PC-9 (cell line): ENCODE results near the gene SPSB3. TPM values are rescaled to one million over a fixed set of nuclear protein-coding genes. Genes with fewer than 3 reads are reported as not detected.

Experiments used
- BruUV-seq: library from RNA; stranded (reverse); fragments of 400-500 nt; replicated peaks from 2 replicates; lab custom pipeline; 2021; lab: Mats Ljungman, UMichigan
- CTCF ChIA-PET: fragments of 300-600 bp; sonication (Branson Sonifier 250); formaldehyde crosslinking; loops from one replicate; lab custom pipeline; 2022; ENCODE audit warnings: antibody characterized with exemption; lab: Charles Lee
- POLR2A ChIA-PET: fragments of 300-600 bp; sonication (Branson Sonifier 250); formaldehyde crosslinking; loops from one replicate; lab custom pipeline; 2022; ENCODE audit warnings: antibody characterized with exemption; ENCODE audit not compliant: unreplicated experiment; lab: Charles Lee
- DNase-seq, 2 experiments: peaks; one replicate each; pipeline versions ENCODE4 v3.0.0 to v3.0.0-alpha.2; 2015 to 2022; ENCODE audit warnings: mixed read lengths in 1 of 2
- H2AFZ ChIP-seq: fragments of 200-600 bp; sonication (generic); 2 replicates; pipeline ENCODE4 v1.8.1; 2017; ENCODE audit warnings: antibody characterized with exemption
- H3F3A ChIP-seq: fragments of 200-600 bp; sonication (generic); 2 replicates; pipeline ENCODE4 v1.8.1; 2017; ENCODE audit warnings: antibody characterized with exemption, mild to moderate bottlenecking, low read depth; ENCODE audit not compliant: insufficient read depth
- H3K27ac ChIP-seq: fragments of 200-600 bp; sonication (generic); 2 replicates; pipeline ENCODE4 v1.6.1; 2016; ENCODE audit warnings: mixed run types
- H3K27me3 ChIP-seq: fragments of 200-600 bp; sonication (generic); 2 replicates; pipeline ENCODE4 v1.6.1; 2016; ENCODE audit warnings: low read depth, mixed run types; ENCODE audit not compliant: insufficient read depth
- H3K36me3 ChIP-seq: fragments of 200-600 bp; sonication (generic); 2 replicates; pipeline ENCODE4 v1.6.1; 2016; ENCODE audit warnings: low read depth, mixed run types
- H3K4me1 ChIP-seq: fragments of 200-600 bp; sonication (generic); replicated peaks from 2 replicates; pipeline ENCODE4 v1.6.1; 2016; ENCODE audit warnings: mixed run types; ENCODE audit not compliant: insufficient read depth
- H3K4me2 ChIP-seq: fragments of 200-600 bp; sonication (generic); 2 replicates; pipeline ENCODE4 v1.6.1; 2017; ENCODE audit warnings: mixed run types
- H3K4me3 ChIP-seq: fragments of 200-600 bp; sonication (generic); 2 replicates; pipeline ENCODE4 v1.6.1; 2016; ENCODE audit warnings: mixed run types
- H3K79me2 ChIP-seq: fragments of 200-600 bp; sonication (generic); 2 replicates; pipeline ENCODE4 v1.6.1; 2017; ENCODE audit warnings: low read depth, mixed run types
- H3K9me2 ChIP-seq: fragments of 200-600 bp; sonication (generic); 2 replicates; pipeline ENCODE4 v1.8.1; 2017; ENCODE audit warnings: mild to moderate bottlenecking; ENCODE audit not compliant: insufficient read depth
- H3K9me3 ChIP-seq: fragments of 200-600 bp; sonication (generic); 2 replicates; pipeline ENCODE4 v1.8.1; 2016; ENCODE audit warnings: low read depth; ENCODE audit not compliant: insufficient read depth
- H4K20me1 ChIP-seq: fragments of 200-600 bp; sonication (generic); 2 replicates; pipeline ENCODE4 v1.8.1; 2017; ENCODE audit not compliant: insufficient read depth
- CTCF ChIP-seq: fragments of 200-600 bp; sonication (generic); conservative IDR thresholded peaks from 2 replicates; pipeline ENCODE4 v1.6.1; 2017; ENCODE audit warnings: mixed run types, antibody characterized with exemption, mild to moderate bottlenecking, moderate library complexity
- EZH2 ChIP-seq: fragments of 200-600 bp; sonication (generic); IDR thresholded peaks from 2 replicates; pipeline ENCODE4 v1.8.0; 2017; ENCODE audit warnings: antibody characterized with exemption, low read depth
- intact Hi-C: fragments of 100-400 bp; cut with micrococcal nuclease; formaldehyde crosslinking; loops from one replicate; pipeline ENCODE4 v1.10.0; 2022; ENCODE audit not compliant: unreplicated experiment
- microRNA-seq: library from miRNA; unstranded; fragments of <30 nt; microRNA quantifications from one replicate; pipeline ENCODE4 v1.2.0, GENCODE V29; 2021; ENCODE audit warnings: borderline number of aligned reads, borderline replicate concordance
- total RNA-seq: library from RNA; stranded (reverse); gene quantifications from 2 replicates; pipeline ENCODE4 v1.2.3, GENCODE V29; 2021

Gene SPSB3
- total RNA-seq, 1 experiment from 2014 or later: 58.2 TPM

GRCh38 chr16:1727651-1728624, 54.4 kb downstream of the SPSB3 start:
- Histone ChIP-seq H3K36me3 (no peaks in the 10 kb centered on the region), H3K27ac (no peak overlapping the region), H3K4me2 (no peak overlapping the region), H2AFZ (no peak overlapping the region), H3K9me3 (no peaks in the 10 kb centered on the region), H3K27me3 (no peaks in the 10 kb centered on the region), H3K79me2 (peaks cover 15% of the 10 kb centered on the region; the same call in 1 of the 2 replicates), H4K20me1 (no peaks in the 10 kb centered on the region; the same call in 1 of the 2 replicates), H3K9me2 (no peaks in the 10 kb centered on the region), H3K4me3 (no peak overlapping the region), H3F3A (peaks cover 4% of the 10 kb centered on the region; the same call in 1 of the 2 replicates), H3K4me1 (peaks cover 9% of the 10 kb centered on the region)
- BruUV-seq: no TSS peak
- no peak for DNase-seq
- ChIA-PET CTCF (no interaction called here), POLR2A (no interaction called here)
- TF ChIP-seq CTCF (no peak), EZH2 (no peak)
- intact Hi-C loops: no loop called here

Small RNAs within 50 kb of the gene (microRNA-seq; reads per million reads assigned to microRNA genes)
- 6.1 reads per million for gene MIR3177

Other genes starting within 250 kb of the SPSB3 start
- not detected in 2 replicates for gene TMEM204, start 248.9 kb downstream of the SPSB3 start, total RNA-seq
- gene IFT140, start 170.5 kb downstream of the SPSB3 start, total RNA-seq: 43.8 and 47.6 TPM in 2 replicates
- 19.3 and 22.7 TPM in 2 replicates for gene CRAMP1, start 170.2 kb downstream of the SPSB3 start, total RNA-seq
- gene JPT2, start 104.3 kb downstream of the SPSB3 start, total RNA-seq: 199 and 244 TPM in 2 replicates
- 119 and 125 TPM in 2 replicates for gene MAPK8IP3, start 76.4 kb downstream of the SPSB3 start, total RNA-seq
- gene NME3, start 11.0 kb downstream of the SPSB3 start, total RNA-seq: 49.0 and 87.8 TPM in 2 replicates
- gene EME2, start 9.8 kb downstream of the SPSB3 start, total RNA-seq: 24.2 and 32.4 TPM in 2 replicates
- gene MRPS34, start 9.4 kb downstream of the SPSB3 start, total RNA-seq: 201 and 247 TPM in 2 replicates
- gene NUBP2, start 389 bp upstream of the SPSB3 start, total RNA-seq: 80.0 and 103 TPM in 2 replicates
- gene IGFALS, start 11.1 kb upstream of the SPSB3 start, total RNA-seq: 0.18 TPM in 1 of 2 replicates, not detected in the other
- 51.8 and 74.5 TPM in 2 replicates for gene HAGH, start 44.3 kb upstream of the SPSB3 start, total RNA-seq
- gene FAHD1, start 44.6 kb upstream of the SPSB3 start, total RNA-seq: 26.8 and 41.2 TPM in 2 replicates
- not detected in 2 replicates for gene MEIOB, start 89.6 kb upstream of the SPSB3 start, total RNA-seq
- gene HS3ST6, start 135.8 kb upstream of the SPSB3 start, total RNA-seq: not detected in 2 replicates
- 49.4 and 54.9 TPM in 2 replicates for gene MSRB1, start 160.6 kb upstream of the SPSB3 start, total RNA-seq
- gene RPL3L, start 172.1 kb upstream of the SPSB3 start, total RNA-seq: 0.44 TPM in 1 of 2 replicates, not detected in the other
- 181 and 190 TPM in 2 replicates for gene NDUFB10, start 177.0 kb upstream of the SPSB3 start, total RNA-seq
- 3,808 and 4,468 TPM in 2 replicates for gene RPS2, start 182.3 kb upstream of the SPSB3 start, total RNA-seq
- not detected in 2 replicates for gene RNF151, start 184.3 kb upstream of the SPSB3 start, total RNA-seq
- 51.3 and 66.4 TPM in 2 replicates for gene TBL3, start 189.5 kb upstream of the SPSB3 start, total RNA-seq
- 11.1 and 12.7 TPM in 2 replicates for gene NOXO1, start 198.9 kb upstream of the SPSB3 start, total RNA-seq
- gene GFER, start 201.6 kb upstream of the SPSB3 start, total RNA-seq: 59.7 and 63.8 TPM in 2 replicates
- 4.3 and 4.5 TPM in 2 replicates for gene SYNGR3, start 207.4 kb upstream of the SPSB3 start, total RNA-seq
- gene ZNF598, start 227.2 kb upstream of the SPSB3 start, total RNA-seq: 68.4 and 72.5 TPM in 2 replicates
- gene NPW, start 237.2 kb upstream of the SPSB3 start, total RNA-seq: 4.0 and 8.1 TPM in 2 replicates
- gene NHERF2, start 244.3 kb upstream of the SPSB3 start, total RNA-seq: 104 and 144 TPM in 2 replicates